ENCODE measurements around the gene GTPBP4.
"Not testable (repeated sequence)": the region's sequence is repeated elsewhere in the genome, so short reads cannot be mapped to it uniquely, and the experiment has no call there.

Gene GTPBP4

GRCh38 chr10:1066734-1067133 lies 78.5 kb downstream of the GTPBP4 start:
- H3K4me1 ChIP-seq (ENCODE audit: control insufficient read depth, insufficient read depth, low read length); H3K9ac ChIP-seq (ENCODE audit: low read depth, low read length); H3K4me3 ChIP-seq (ENCODE audit: low read length); H3K9me3 ChIP-seq (replicated peaks; ENCODE audit: low read length); H3K4me2 ChIP-seq (ENCODE audit: low read length); H3K27me3 ChIP-seq (ENCODE audit: control insufficient read depth, insufficient read depth, low read length): not testable (repeated sequence)
- H3K36me3 ChIP-seq (ENCODE audit: insufficient read depth, low read length): peaks cover 13% of the 10 kb centered on the region

- Histone ChIP-seq H3K4me3 (ENCODE audit: low read length) (no peak overlapping the region), H3K36me3 (ENCODE audit: insufficient read depth, low read length) (peaks cover 23% of the 10 kb centered on the region), H3K4me2 (ENCODE audit: low read length) (no peak overlapping the region), H3K9ac (ENCODE audit: low read depth, low read length) (no peak overlapping the region), H3K9me3 (replicated peaks; ENCODE audit: low read length) (no peaks in the 10 kb centered on the region), H3K4me1 (ENCODE audit: control insufficient read depth, insufficient read depth, low read length) (no peaks in the 10 kb centered on the region), H3K27me3 (ENCODE audit: control insufficient read depth, insufficient read depth, low read length) (no peaks in the 10 kb centered on the region)
Measured at GRCh38 chr10:1068380-1069361, 80.4 kb downstream of the GTPBP4 start.

Measured in skeletal muscle satellite cell (primary cell).